D721Med (cell line): Measurements from ENCODE around the gene REXO1.

Source experiments
- DNase-seq: peaks from one replicate; pipeline ENCODE4 v3.0.0; 2011; ENCODE audit warnings: low spot score; ENCODE audit not compliant: insufficient read length
- FAIRE-seq: peaks from 2 replicates; lab custom pipeline; 2011; peaks lifted over from hg19 to GRCh38; lab: Jason Lieb, UNC
- TF ChIP-seq, protein P1 (sequence below): IDR thresholded peaks from 2 replicates; pipeline ENCODE4 v1.5.1; 2012; ENCODE audit warnings: mild to moderate bottlenecking, control low read depth; ENCODE audit not compliant: insufficient read depth; ENCODE audit errors: missing control alignments

Gene REXO1

DNA sequence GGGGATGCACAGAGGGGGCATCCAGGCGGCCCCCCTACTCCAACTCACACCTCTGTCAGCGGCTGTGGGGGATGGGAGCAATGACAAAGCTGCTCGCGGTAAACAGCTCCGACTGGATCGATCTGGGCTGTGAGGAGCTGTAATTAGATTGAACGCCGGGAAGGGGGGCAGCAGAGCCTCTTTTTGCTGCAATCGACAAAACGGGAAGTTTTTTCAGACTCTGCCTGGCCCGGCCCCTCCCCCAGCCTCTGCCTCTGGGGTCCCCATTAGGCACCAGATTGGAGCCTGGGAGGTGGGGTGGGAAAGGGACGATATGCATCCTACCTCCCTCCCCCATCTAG, 78.7 kb downstream of the REXO1 start:
- TF ChIP-seq, protein P1, sequence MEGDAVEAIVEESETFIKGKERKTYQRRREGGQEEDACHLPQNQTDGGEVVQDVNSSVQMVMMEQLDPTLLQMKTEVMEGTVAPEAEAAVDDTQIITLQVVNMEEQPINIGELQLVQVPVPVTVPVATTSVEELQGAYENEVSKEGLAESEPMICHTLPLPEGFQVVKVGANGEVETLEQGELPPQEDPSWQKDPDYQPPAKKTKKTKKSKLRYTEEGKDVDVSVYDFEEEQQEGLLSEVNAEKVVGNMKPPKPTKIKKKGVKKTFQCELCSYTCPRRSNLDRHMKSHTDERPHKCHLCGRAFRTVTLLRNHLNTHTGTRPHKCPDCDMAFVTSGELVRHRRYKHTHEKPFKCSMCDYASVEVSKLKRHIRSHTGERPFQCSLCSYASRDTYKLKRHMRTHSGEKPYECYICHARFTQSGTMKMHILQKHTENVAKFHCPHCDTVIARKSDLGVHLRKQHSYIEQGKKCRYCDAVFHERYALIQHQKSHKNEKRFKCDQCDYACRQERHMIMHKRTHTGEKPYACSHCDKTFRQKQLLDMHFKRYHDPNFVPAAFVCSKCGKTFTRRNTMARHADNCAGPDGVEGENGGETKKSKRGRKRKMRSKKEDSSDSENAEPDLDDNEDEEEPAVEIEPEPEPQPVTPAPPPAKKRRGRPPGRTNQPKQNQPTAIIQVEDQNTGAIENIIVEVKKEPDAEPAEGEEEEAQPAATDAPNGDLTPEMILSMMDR: no peak
- DNase-seq (no peak), FAIRE-seq (no peak)

GRCh38 chr19:1768918-1769644, 79.2 kb downstream of the REXO1 start:
- TF ChIP-seq, protein P1: no peak
- no peak for FAIRE-seq
- DNase-seq: no peak

GRCh38 chr19:1768248-1768647, 80.0 kb downstream of the REXO1 start:
- TF ChIP-seq, protein P1: no peak
- FAIRE-seq (no peak), DNase-seq (no peak)

DNA sequence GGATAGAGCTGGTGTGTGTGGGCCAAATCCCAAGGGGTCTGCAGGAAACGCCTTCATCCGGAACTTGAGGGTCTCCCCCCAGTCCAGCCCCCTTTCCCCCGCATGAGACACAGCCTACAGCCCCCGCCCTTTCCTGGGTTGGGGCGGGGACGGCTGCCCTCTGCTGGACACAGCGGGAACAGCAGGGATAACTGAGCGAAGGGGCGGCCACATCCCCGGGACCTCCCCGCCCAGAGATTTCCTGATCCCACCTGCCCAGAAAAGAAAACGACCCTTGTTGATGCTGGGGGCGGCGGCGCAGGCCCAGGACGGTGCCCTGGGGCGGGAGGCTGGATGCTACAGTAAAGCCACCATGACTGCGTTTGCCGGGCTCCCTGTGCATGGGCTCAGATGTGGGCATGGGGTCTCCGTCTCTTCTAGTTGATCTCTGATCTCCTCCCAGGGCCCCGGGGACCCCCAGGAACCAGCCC, 80.8 kb downstream of the REXO1 start:
- FAIRE-seq (no peak), DNase-seq (peak; percentile 95)
- TF ChIP-seq, protein P1: peak; percentile 79

DNA sequence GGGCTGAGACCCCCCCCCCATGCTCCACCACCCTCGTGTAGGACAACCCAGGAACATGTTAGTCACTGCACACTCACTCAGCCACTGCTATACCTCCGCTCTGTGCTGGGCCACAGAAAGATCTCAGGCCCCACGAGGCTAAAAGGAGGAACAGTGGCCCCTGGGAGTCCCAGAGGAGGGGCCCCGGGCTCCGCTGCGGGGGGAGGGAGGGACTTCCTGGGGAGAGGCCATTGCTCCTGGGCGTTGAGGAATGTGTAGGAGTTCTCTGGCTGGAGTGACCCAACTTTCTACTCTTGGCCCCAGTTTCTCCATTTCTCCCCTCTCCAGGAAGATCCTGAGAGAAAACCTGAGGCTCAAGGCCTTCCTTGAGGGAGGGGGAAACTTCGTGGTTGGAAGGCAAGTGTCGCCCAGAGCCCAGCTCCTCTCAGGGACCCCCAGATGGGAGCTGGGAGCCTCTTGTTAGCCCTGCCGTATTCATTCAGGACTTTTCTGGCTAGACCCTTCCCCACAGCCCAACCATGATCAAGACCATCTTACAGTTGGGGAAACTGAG, 81.4 kb downstream of the REXO1 start:
- TF ChIP-seq, protein P1: no peak
- DNase-seq (no peak), FAIRE-seq (no peak)

DNA sequence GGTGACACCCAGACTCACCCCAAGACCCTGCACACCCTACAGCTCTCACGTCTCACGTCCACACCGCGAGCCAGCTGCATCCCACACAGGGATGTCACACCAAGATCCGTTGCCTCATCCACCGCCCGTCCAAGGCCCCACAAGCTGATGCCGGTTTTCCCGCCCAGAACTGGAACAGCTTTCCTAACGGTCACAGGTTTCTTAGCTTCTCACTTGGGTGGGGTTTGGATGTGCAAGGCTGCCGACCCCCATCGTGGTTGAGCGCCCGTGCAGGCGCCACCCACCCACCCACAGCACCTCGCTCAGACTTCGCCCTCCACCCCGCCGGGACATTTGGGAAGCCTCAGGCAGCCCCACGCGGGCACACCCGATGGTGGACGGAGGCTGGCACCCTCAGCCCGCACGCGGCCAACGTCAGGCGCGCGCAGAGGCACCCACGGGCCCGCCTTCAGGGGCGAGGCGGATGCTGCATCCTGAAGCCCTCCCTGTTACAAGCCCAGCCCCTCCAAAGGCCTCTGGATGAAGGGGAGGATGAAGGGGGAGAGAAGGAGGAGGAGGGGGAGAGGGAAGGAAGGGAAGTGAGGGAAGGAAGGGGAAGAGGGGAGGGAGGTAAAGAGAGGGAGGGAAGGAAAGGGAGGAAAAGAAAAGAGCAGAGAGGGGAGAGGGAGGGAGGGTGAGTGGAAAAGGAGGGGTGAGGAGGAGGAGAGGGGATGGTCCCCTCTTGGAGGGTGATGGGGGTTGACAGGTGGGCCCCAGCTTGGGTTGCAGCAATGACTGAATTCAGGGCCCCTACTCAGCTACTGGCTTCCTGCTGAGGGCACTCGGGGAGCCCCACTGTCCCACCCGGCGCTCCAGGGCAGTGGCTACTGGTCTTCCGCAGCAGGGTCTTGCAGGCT, 82.1 kb downstream of the REXO1 start:
- no peak for DNase-seq
- no peak for FAIRE-seq
- TF ChIP-seq, protein P1: no peak
